ENCODE data around the gene GRHL1.

- TF ChIP-seq CTCF (IDR thresholded peaks at IDR 0.05): no peak
- TF ChIP-seq EZH2 (IDR thresholded peaks at IDR 0.05; ENCODE audit: borderline replicate concordance, insufficient read depth, low read depth, low read length, poor library complexity, severe bottlenecking): no peak
Observed at GRCh38 chr2:9992427-9993187, 41.1 kb downstream of the GRHL1 start.
